AG20443 (cell line): ENCODE results near the gene RAB29.

Source experiments
- DNase-seq: peaks from one replicate; pipeline ENCODE4 v3.0.0; 2012; ENCODE audit warnings: low spot score, mixed read lengths

RAB29 gene

DNA sequence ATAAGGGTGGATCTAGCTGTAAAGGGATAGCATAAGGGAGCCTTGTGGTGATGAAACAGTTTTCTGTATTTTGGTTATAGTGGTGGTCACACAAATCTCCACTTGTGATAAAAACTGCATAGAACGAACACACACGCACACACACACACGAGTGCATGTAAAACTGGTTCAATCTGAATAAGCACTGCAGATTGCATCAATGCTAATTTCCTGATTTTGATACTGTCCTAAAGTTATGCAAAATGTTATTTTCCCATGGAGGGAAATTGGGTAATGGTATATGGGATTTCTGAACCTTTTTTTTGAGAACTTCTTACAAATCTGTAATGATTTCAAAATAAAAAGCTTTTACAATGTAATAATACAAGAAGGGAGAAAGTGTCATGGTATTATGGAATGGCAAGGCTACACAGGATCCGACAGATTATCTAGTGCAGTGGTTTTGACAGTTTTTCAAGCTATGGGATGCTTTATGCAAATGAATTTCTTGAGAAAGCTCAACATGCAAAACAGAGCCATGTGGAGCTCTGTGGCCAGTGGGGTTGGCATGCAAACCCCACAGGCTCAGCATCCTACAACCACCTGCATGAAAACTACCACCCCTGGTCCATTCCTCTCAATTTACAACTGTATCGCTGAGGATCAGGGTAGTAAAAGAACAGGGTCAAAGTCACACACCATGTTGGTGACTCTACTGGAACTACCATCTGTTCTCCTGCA, 18.9 kb upstream of the RAB29 start:
- no peak for DNase-seq

DNA sequence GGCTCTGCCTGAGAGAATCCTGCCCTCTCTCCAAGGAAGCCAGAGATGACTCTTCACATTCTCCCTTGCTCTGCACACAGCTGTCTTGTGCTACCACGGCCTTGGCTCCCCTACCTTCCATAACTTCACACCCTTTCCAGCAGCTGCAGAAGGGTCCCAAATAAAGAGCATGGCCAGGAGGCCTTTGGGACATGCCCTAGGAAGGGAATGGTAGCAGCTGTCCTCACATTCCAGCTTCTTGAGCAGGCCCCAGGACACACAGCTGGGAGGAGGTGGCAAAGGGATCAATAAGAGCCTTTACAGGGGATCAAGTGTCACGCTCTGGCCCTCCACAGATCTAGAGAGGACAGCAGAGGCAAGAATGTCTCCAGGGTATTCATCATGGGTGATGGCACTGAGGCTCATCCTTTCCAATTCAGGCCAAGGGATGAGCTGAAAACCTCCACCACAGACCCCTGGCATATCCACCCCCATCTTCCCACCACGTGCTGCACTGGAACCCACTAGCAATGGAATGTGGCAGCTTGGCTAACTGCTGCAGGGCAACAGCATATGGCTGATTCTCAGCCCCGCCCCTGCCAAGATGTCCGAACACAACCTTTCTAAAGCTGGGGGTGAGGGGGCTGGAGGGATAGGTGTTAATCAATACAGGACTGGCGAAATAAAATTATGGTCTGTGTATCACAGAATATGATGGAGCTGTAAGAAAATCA, 17.8 kb upstream of the RAB29 start:
- no peak for DNase-seq

DNA sequence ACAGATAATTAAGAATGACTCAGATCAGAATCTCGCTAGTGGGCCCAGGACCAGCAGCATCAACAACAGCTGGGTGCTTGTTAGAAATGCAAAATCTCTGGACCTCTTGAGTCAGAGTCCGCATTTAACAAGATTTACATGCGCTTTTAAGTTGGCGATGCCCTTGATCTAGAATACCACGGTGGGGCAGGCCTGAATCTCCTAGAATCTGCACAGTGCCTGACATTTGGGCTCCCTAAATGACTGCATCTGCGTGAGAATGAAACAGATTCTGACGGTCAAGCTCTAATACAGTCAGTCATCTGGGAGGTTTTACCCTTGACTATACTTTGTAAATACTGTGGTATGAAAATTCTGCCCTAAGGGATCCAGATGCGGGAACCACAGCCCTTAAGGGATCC, 17.2 kb upstream of the RAB29 start:
- no peak for DNase-seq

DNA sequence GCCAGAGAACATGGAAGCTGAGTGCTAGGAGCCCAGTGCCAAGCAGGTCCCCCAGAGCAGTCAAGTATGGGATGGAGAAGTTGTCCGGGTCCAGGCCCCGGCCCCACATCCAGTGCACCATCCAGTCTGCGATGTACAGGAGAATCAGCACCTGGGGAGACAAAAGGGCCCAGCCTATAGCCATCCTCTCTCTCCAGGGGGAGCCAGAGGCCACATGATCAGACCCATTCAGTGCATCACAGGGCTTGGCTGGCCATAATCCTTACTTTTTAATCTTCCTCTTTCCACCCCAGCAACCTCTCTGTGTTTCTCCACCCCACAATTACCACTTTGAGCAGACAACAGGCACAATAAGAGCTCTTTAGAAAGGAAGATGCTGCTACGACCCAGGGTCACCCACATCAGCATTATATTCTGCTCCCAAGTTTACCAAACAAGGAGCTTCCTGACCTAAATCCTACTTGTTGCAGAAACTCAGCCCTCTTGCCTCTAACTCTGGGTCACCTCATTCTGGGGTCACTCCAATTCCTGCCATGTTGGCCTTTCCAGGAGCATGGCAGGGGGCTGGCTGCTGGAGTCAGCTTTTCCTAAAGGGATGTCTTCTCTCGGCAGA, 16.4 kb upstream of the RAB29 start:
- peak; percentile 86 for DNase-seq

DNA sequence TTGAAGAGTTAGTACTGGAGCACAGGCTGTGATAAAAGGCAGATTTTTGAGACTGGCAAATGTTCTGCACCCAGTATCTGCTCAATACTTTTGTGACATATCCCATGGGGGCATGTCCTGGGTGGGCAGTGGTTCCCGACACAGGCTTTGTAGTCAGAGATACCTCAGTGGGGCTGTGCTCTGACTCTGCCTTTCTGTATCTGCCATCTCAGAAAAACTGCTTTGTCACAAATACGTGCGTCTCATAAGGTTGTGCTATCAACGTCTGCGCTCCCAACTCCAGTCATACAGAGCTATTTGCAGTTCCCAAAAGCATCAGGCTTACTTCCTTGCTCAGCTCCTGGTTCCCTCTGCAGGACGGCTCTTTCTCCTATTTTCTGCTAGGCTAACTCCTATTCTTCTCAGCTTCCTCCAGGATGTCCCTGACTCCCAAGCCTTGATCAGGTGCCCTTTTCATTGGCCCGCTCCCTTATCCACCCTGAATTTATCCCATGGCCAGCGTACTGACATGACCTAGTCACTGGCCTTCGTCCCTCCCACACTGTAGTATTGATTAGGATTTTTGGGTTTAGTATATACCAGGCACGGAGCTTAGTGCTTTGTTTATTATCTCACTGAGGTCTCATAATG, 12.1 kb upstream of the RAB29 start:
- DNase-seq: no peak

DNA sequence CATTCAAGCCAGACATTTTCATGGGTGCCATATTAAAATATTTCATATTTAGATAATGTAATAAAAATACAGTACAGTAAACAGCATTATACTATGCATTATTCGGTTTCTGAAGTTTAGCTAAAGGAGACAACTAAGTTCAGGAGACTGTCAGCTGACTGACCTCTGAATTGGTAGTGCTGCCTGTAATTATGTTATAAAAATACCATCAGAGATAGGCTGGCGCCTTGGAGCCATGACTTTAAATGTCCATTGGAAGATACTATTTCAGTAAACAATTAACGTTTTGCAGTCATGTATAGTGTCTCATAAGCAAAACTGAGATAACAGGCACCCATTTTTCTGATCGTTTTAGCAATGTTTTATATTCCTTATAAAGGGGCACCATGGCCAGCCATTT, 11.3 kb upstream of the RAB29 start:
- DNase-seq: no peak

DNA sequence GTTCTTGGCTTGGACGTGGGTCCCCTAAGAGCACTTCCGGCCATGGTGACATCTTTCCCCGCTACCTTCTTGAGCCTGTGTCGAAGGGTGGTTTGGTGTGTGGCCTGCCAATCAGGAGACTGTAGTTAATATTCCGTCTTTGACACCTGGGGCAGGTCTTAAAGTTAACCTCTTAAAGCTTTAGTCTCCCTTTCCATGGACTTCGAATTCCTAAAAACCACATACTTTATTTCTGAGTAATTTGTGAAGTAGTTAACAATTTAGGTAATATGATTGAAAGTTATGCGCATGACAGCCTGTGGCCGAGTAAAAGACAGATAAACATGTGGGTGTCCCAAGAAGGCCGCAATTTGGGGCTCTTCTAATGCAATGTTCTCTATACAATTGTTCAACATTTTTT, 10.2 kb upstream of the RAB29 start:
- no peak for DNase-seq

DNA sequence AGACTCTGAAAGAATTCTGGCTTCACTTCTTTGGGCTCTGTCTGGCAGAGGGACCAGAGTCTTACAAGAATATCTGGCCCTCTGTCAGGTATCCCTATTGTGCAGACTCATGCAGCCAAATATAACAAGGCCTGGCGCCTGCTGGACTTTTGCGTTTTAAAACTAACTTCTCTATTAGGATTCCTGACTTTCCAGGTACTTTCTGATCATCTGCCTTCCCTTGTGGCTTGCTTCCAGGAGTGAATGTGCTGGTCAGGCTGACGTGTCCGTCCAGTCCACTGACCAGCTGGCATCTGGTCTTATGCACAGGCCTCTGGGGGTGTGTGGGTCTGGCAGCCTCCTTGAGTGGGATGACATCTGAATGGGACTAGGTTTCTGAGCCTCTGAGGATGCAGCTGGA, 8.6 kb upstream of the RAB29 start:
- DNase-seq: peak; percentile 56

DNA sequence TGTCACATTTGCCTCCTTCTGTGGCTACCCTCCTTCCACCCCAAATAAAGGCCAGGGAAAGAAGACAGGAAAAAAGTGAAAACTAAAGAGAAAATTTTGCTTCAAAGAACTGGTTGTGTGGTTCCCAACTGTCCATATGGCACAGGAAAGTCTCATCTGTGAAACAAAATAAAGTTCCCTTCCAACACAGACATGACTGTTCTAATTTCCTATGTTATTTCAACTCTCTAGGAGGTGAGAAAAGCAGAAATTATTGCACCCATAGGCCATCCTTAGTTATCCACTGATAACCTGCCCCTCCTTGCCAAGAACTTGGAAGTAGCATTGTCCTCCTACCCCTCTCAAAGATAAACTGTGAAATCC, 8.1 kb upstream of the RAB29 start:
- DNase-seq: no peak

DNA sequence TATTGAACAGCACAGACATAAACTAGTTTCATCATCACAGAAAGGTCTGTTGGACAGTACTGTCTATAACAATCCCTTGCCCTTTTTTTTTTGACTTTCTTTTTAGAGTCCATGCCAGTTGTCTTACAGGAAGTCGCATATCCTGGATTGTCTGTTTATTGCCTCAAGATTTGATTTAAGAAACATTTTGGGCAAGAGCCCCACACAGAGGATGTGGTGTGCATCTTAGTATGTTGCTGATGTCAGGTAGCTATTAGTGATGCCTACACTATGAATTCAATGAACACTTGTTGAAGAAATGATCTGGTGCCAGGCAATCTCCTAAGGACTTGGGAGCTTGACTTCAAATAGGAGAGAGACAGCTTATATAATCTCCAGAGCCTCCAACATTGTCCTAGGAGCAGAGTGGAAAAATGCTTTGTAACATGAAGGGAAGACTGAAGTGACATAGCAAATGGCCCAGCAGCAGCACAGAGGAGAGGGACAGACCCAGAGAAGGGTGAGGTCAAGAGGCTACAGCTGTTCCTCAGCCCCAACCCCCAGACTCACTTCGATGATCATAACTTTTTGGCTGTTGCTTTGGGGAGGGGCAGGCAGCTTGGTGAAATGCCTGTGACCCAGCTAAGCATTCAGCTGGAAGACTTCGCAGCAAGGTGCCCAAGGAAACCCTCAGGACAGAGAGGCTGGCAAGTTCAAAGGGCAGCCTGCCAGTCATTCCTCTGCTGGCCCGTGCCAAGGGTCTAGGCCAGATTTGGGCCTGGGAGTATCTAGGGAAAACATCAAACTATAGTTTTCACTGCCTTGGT, 7.5 kb upstream of the RAB29 start:
- DNase-seq: no peak

DNA sequence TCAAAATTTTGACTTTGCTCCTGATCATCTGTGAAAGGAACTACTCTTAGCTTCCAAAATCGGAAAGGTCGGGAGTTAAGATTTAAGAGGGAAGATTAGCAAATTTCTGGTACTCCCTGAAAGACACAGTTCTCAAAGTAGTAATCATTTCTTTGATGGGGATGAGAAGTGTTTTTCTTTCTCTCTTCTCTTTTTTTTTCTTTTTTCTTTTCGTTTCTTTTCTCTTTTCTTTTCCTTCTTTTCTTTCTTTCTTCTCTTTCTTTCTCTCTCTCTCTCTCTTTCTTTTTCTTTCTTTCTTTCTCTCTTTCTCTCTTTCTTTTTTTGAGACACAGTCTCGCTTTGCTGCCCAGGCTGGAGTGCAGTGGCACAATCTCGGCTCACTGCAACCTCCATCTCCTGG, 5.1 kb upstream of the RAB29 start:
- no peak for DNase-seq

DNA sequence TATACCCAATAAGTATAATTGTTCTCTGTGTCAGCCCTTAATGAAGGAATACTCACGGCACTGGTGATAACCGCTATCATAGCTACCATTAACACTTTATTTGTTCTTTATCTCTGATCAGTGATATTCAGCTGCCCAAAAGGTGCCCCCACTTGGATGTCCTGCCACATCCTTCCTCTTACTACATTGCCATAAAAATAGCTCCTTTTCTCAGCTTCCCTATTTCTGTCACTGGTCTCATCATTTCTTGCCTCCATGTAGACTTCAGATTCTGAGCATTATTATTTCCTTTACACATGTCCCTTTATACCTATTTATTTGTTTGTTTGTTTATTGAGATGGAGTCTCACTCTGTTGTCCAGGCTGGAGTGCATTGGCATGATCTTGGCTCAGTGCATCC, 2.7 kb upstream of the RAB29 start:
- no peak for DNase-seq

DNA sequence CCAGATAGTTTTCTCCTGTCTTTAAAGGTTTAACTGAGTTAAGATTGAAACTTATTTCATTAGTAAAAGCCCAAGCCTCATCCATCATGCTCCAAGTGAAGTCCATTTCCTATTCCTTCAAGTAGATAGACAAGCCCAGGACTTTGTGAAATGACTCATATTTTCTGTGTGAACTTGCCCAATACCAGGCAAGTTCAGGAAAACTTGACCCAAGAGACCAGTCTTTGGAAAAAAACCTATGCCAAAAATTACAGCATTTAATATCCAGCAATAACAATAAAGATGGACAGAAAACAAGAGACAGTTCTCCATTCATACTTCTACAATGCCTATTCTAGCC, 405 bp upstream of the RAB29 start:
- DNase-seq: peak; percentile 34

DNA sequence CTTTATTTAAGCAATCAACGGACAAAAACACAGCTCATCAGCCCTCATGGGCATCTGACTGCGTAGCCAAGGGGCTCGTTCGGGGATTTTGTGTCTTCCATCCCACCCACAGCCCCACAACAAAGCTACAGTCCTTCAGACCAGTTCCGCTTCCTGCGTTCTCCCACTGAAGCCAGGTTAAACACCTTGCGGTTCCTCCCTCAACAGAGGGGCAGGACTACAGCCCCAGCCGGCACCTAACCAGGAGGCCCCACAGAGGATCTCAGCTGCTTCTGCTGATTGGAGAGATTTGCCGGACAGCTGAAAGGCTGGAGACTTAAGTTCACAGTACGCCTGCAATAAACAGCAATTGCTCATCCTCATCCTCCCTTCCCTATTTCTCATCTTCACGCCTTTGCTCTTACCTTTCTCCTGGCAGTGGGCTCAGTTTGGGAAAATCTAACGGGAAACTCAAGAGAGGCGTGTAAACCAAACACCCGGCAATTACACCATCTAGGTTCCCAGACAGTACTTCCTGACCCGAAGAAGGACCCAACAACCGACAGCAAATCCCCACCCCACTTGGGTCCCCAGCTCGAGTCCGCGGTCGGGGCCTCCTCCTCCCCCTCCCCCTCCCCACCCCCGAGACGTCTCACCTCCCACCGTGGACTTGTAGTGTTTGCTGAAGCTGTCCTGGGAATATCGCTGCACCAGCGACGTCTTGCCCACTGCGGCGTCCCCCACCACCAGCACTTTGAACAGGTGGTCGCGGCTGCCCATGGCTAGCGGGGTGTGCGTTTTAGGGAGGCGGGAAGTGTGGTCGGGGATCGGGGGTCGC, 876 bp downstream of the RAB29 start:
- DNase-seq: peak; percentile 31

DNA sequence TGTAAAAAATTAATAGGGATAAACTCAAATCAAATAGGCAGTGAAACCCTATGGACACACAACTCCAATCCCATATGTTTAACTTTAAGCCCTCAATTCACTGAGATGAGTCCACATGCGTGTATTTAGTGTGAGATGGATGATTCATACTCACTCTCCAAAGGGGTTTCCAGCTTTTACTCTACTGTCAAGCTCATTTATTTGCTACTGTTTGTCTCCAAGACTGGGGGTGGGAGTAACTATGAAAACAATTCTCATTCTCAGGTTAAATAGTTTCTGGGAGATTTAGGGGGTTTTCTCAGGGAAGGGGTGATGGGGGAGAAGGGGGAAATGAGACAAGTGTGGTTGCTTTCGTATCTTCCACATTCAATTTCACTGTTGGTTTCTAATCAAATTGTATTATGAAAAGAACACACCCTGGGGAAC, 2.7 kb downstream of the RAB29 start:
- DNase-seq: no peak

DNA sequence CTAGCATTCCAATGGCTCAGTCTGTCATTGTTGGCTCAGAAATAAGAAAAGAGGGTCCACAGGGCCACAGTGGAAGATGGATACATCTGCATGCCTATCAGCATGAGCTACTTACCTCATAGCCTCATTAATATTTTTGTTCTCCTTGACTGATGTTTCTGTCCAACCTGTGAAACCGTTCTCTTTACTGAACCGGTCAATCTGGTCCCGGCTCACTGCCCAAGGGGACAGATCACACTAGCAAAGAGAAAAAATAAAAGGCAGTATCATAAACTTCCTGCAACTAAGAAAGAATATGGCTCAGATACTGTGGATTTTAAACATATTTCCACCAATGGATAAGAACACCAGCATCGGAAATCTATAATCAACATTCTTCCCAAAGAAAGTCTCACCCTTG, 4.7 kb downstream of the RAB29 start:
- no peak for DNase-seq

DNA sequence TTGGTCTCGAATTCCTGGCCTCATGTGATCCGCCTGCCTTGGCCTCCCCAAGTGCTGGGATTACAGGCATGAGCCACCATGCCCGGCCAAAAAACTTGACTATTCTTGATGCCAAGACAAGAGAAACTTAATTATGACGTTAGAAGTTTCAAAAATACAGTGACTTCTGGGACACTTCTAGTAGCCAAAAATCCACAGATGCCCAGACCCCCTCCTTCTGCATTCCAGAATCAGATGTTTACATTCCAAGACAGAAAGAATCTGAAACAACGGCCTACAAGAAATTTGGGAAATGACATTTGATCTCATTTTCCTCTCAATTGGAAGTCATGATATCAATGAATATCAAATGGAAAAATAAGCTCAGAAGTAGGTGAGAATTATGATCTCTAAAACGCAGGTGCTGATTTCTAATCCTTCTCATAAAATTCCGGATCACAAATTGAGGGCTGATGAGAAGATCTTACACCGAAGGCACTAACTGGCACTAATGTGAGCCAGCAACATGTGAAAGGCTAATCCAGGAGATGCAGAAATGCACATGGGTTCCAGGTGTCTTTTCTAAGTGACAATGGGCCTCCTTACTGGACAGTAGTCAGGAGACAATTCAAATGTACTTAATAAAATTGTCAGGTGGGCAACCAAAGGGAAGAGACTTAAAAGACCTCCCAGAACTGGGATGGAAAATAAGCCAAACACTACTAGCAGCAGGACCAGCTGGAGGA, 5.5 kb downstream of the RAB29 start:
- peak; percentile 74 for DNase-seq

DNA sequence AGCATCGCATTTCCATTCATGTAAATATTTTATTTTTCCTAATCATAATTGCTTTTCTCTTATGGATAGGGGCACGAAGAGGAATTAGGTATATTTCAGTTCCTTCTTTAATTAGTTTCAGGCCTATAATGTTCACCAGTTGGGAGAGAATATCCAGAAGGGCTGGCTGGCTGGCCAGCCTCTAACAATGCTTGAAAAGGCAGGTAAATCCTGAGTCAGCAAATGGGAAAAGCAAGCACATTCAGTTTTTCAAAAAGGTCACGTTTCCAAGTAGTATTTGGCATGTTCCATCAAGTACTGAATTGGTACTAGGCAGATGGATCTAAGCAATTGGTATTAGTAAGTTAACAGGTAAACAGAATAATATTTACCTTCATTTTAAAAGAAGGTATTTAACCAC, 8.0 kb downstream of the RAB29 start:
- no peak for DNase-seq

DNA sequence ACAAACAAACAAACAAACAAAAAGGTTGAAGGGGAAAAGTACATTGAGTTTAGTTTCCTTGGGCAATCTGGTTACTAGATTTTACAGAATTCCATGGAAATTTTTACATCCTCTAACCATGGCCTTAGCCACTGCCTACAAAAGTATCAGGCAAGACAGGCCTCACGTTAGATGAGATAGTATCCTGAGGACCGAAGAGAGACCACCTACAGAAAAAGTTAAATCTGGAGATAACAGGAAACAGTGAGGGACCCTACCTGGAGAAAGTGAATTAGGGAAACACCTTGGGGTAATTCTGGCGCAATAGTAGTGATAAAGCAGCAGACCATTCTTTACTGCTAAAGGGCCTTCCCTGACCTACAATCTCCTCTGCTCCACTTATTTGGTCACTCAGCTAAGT, 8.7 kb downstream of the RAB29 start:
- no peak for DNase-seq

DNA sequence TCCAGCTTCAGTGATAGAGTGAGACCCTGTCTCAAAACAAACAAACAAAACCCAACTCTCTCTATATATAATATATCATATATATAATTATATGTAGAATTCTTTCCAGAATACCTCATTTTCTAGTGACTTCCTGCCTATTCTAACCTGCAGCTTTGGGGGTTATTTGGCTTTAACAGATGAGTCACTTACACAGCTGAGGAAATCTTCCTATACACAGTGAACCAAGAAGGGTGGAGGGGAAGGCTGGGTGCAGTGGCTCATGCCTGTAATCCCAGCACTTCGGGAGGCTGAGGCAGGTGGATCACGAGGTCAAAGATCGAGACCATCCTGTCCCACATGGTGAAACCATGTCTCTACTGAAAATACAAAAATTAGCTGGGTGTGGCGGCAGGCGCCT, 9.2 kb downstream of the RAB29 start:
- DNase-seq: no peak

DNA sequence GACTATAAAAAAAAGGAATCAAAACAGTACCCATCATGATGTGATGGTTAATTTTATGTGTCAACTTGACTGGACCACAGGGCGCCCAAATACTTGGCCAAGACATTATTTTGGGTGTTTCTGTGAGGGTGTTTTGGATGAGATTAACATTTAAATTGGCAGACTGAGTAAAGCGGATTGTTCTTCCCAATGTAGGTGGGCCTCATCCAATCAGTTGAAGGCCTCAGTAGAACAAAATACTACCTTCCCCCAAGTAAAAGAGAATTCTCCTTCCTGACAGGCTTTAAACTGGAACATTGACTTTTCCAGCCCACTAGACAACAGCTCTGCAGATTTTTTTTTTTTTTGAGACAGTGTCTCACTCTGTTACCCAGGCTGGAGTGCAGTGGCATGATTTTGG, 10.7 kb downstream of the RAB29 start:
- no peak for DNase-seq
